ENCODE results near the gene FOXJ3.

Gene FOXJ3

GRCh38 chr1:42155362-42155761, 179.7 kb downstream of the FOXJ3 start:
- Histone ChIP-seq H3K9ac (no peak overlapping the region), H3K36me3 (no peaks in the 10 kb centered on the region), H3K27me3 (no peaks in the 10 kb centered on the region), H4K20me1 (no peaks in the 10 kb centered on the region), H3K4me2 (no peak overlapping the region), H3K4me3 (no peak overlapping the region), H3K4me1 (no peaks in the 10 kb centered on the region), H3K9me3 (peaks cover 1% of the 10 kb centered on the region), H3K27ac (no peak overlapping the region)
- no peak for TF ChIP-seq Cebpa-rat (IDR thresholded peaks at IDR 0.05)

- no peaks in the 10 kb centered on the region for H3K4me1 ChIP-seq
- no peak overlapping the region for H3K27ac ChIP-seq
- no peak overlapping the region for H3K4me3 ChIP-seq
- no peaks in the 10 kb centered on the region for H3K36me3 ChIP-seq
- H3K9ac ChIP-seq, result no peak overlapping the region
- no peak for TF ChIP-seq Cebpa-rat (IDR thresholded peaks at IDR 0.05)
- no peaks in the 10 kb centered on the region for H4K20me1 ChIP-seq
- no peaks in the 10 kb centered on the region for H3K27me3 ChIP-seq
- H3K4me2 ChIP-seq, result no peak overlapping the region
- no peaks in the 10 kb centered on the region for H3K9me3 ChIP-seq
These were observed 180.3 kb downstream of the FOXJ3 start for GRCh38 chr1:42154685-42155084.

- Histone ChIP-seq H3K4me2 (no peak overlapping the region), H3K4me3 (no peak overlapping the region), H3K27ac (no peak overlapping the region), H3K9me3 (no peaks in the 10 kb centered on the region), H3K36me3 (no peaks in the 10 kb centered on the region), H3K9ac (no peak overlapping the region), H4K20me1 (no peaks in the 10 kb centered on the region), H3K4me1 (no peaks in the 10 kb centered on the region), H3K27me3 (no peaks in the 10 kb centered on the region)
- no peak for TF ChIP-seq Cebpa-rat (IDR thresholded peaks at IDR 0.05)
These were observed 181.4 kb downstream of the FOXJ3 start for GRCh38 chr1:42153624-42154023.

GRCh38 chr1:42152907-42153600, 182.0 kb downstream of the FOXJ3 start, which contains the start of gene GUCA2B:
Gene GUCA2B (plus strand): TSS chr1:42153410. CDS start chr1:42153451, 41 bp downstream.
- no peaks in the 10 kb centered on the region for H3K9me3 ChIP-seq
- no peak within 1 kb of the TSS for H3K27ac ChIP-seq
- H3K9ac ChIP-seq, result no peak within 1 kb of the TSS
- no peaks in the 10 kb centered on the region for H3K36me3 ChIP-seq
- H3K4me1 ChIP-seq, result no peaks in the 10 kb centered on the region
- no peak within 1 kb of the TSS for H3K4me3 ChIP-seq
- TF ChIP-seq Cebpa-rat (IDR thresholded peaks at IDR 0.05), result no peak
- no peaks in the 10 kb centered on the region for H4K20me1 ChIP-seq
- H3K27me3 ChIP-seq, result no peaks in the 10 kb centered on the region
- no peak within 1 kb of the TSS for H3K4me2 ChIP-seq

GRCh38 chr1:42152119-42152518, 182.9 kb downstream of the FOXJ3 start:
- Histone ChIP-seq H3K4me3 (no peak overlapping the region), H3K36me3 (no peaks in the 10 kb centered on the region), H3K27ac (no peak overlapping the region), H3K27me3 (no peaks in the 10 kb centered on the region), H3K4me1 (0 out of 2 replicates have a peak, but pooled peaks cover under 1% of the 10 kb centered on the region), H3K4me2 (no peak overlapping the region), H4K20me1 (no peaks in the 10 kb centered on the region), H3K9ac (no peak overlapping the region), H3K9me3 (no peaks in the 10 kb centered on the region)
- no peak for TF ChIP-seq Cebpa-rat (IDR thresholded peaks at IDR 0.05)

- Histone ChIP-seq H3K4me2 (no peak overlapping the region), H3K27me3 (no peaks in the 10 kb centered on the region), H3K4me3 (no peak overlapping the region), H3K9ac (no peak overlapping the region), H3K4me1 (peaks cover 15% of the 10 kb centered on the region), H4K20me1 (no peaks in the 10 kb centered on the region), H3K27ac (no peak overlapping the region), H3K36me3 (no peaks in the 10 kb centered on the region), H3K9me3 (no peaks in the 10 kb centered on the region)
- no peak for TF ChIP-seq Cebpa-rat (IDR thresholded peaks at IDR 0.05)
These were observed 184.4 kb downstream of the FOXJ3 start for GRCh38 chr1:42150651-42151050.

- no peak overlapping the region for H3K27ac ChIP-seq
- no peaks in the 10 kb centered on the region for H3K9me3 ChIP-seq
- H3K9ac ChIP-seq, result no peak overlapping the region
- no peak overlapping the region for H3K4me2 ChIP-seq
- H3K4me1 ChIP-seq, result peaks cover 40% of the 10 kb centered on the region
- no peaks in the 10 kb centered on the region for H3K36me3 ChIP-seq
- TF ChIP-seq Cebpa-rat (IDR thresholded peaks at IDR 0.05), result no peak
- no peaks in the 10 kb centered on the region for H3K27me3 ChIP-seq
- H4K20me1 ChIP-seq, result no peaks in the 10 kb centered on the region
- H3K4me3 ChIP-seq, result no peak overlapping the region
These were observed 186.9 kb downstream of the FOXJ3 start for GRCh38 chr1:42148166-42148565.

- no peak for TF ChIP-seq Cebpa-rat (IDR thresholded peaks at IDR 0.05)
- Histone ChIP-seq H3K36me3 (no peaks in the 10 kb centered on the region), H3K4me2 (peak overlapping the region; percentile 70), H3K4me3 (no peak overlapping the region), H3K27ac (no peak overlapping the region), H3K9me3 (no peaks in the 10 kb centered on the region), H3K27me3 (no peaks in the 10 kb centered on the region), H4K20me1 (no peaks in the 10 kb centered on the region), H3K4me1 (peaks cover 41% of the 10 kb centered on the region), H3K9ac (no peak overlapping the region)
These were observed 188.3 kb downstream of the FOXJ3 start for GRCh38 chr1:42146626-42147320.

- H3K27me3 ChIP-seq, result no peaks in the 10 kb centered on the region
- H4K20me1 ChIP-seq, result no peaks in the 10 kb centered on the region
- H3K9ac ChIP-seq, result no peak overlapping the region
- H3K4me1 ChIP-seq, result peaks cover 41% of the 10 kb centered on the region
- H3K9me3 ChIP-seq, result no peaks in the 10 kb centered on the region
- H3K36me3 ChIP-seq, result no peaks in the 10 kb centered on the region
- H3K27ac ChIP-seq, result no peak overlapping the region
- no peak for TF ChIP-seq Cebpa-rat (IDR thresholded peaks at IDR 0.05)
- no peak overlapping the region for H3K4me3 ChIP-seq
- peak overlapping the region; percentile 70 for H3K4me2 ChIP-seq
These were observed 189.0 kb downstream of the FOXJ3 start for GRCh38 chr1:42145764-42146625.

- Histone ChIP-seq H3K4me3 (no peak overlapping the region), H3K9me3 (no peaks in the 10 kb centered on the region), H3K27ac (peak overlapping the region; percentile 18; the same call in 1 of the 2 replicates), H3K36me3 (no peaks in the 10 kb centered on the region), H3K4me1 (peaks cover 41% of the 10 kb centered on the region), H4K20me1 (no peaks in the 10 kb centered on the region), H3K4me2 (peak overlapping the region; percentile 68), H3K27me3 (no peaks in the 10 kb centered on the region), H3K9ac (no peak overlapping the region)
- no peak for TF ChIP-seq Cebpa-rat (IDR thresholded peaks at IDR 0.05)
These were observed 189.7 kb downstream of the FOXJ3 start for GRCh38 chr1:42145389-42145716.

All from BLaER1 (cell line).